Dedifferentiated amniotic fluid mesenchymal stem cell (primary cell): ENCODE data around the gene TXNDC16.
"Not testable (repeated sequence)": the region's sequence is repeated elsewhere in the genome, so short reads cannot be mapped to it uniquely, and the experiment has no call there.

Experiments used
- DNase-seq: peaks from one replicate; pipeline ENCODE4 v3.0.0-alpha.2; 2016; ENCODE audit errors: extremely low spot score

The TXNDC16 gene

DNA sequence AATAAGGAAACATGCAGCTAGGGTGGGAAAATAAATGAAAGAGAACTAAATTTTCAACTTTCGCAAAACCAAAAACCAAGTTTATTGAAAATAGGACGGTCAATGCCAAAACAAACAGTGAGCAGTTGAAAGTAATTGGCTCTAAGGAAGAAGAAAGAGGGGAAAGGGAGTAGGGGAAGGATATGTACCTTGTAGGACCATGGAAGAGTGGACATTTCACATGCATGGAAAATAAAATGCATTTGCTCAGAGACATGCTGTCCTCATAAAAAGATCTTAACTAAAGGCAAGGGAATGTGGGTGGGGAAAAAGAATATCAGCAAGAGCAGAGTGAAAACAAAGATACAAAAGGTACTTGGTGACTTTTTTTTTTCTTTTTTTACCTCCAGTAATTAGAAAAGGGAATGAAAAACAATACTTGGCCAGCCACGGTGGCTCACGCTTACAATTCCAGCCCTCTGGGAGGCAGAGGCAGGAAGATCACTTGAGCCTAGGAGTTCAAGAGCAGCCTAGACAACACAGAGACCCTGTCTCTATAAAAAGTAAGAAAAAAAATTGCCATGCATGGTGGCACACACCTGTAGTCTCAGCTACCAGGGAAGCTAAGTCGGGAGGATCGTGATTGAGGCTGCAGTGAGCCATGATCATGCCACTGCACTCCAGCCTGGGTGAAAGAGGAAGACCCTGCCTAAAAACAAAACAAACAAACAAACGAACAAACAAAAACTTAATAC is 6.6 kb downstream of the TXNDC16 start:
- DNase-seq = no peak

DNA sequence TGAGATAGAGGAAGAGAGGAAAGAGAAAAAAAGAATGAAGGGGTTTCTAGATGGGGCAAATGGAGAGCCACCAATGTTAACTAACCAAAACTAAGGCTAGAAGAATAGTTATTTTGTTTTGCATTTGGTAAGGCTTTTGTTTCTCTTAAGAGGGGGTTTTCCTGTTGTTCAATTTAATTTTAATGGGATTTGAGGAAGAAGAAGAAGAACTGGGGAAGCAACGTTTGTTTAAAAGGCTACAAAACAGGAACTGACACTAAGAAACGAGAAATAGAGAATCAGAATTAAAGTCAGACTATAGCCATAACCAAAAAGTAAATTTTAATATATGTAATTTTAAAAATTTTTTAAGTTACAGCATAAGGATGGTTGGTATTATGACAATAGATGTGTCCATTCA is 13.7 kb downstream of the TXNDC16 start:
- DNase-seq = no peak

DNA sequence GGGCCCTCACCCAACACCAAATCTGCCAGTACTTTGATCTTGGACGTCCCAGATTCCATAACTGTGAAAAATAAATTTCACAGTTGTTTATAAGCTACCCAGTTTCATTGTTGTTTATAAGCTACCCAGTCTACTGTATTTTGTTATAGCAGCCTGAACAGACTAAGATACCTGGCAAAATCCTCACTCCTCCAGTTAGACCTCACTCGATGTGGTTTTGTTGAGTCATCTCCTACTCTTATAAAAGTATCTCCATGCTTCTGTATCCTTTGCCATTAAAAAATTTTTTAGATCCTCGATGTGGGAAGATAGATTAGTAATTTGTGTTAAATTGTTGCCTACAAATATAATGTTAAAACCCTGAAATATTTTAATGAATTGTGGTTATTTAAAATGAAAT is 16.0 kb downstream of the TXNDC16 start:
- DNase-seq = no peak

DNA sequence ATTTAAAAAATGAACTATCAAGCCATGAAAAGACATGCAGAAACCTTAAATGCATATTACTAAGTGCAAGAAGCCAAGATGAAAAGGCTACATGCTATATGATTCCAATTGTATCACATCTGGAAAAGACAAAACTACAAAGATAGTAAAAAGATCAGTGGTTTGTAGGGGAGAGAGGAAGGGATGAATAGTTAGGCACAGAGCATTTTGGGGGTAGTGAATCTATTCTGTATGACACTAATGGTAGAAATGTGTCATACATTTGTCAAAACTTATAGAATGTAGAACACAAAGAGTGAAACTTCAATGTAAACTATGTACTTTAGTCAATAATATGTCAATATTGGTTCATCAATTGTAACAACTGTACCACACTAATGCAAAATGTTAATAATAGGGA is 20.8 kb downstream of the TXNDC16 start:
- no peak for DNase-seq

DNA sequence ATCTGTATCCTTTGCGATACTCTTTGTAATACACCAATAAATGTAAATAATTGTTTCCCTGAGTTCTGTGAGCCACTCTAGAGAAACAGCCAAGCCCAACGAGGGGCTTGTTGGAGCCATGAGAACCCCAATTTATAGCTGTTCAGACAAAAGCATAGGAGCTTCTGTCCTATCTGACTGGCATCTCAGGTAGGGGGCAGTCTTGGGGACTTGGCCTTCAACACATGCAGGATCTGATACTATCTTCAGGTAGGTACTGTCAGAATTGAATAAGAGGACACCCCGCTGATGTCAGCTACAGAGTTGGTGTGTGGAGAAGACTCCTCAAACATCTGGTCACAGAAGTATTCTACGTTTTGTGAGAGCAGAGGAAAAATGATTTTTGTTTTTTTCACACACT is 25.3 kb downstream of the TXNDC16 start:
- DNase-seq = no peak

DNA sequence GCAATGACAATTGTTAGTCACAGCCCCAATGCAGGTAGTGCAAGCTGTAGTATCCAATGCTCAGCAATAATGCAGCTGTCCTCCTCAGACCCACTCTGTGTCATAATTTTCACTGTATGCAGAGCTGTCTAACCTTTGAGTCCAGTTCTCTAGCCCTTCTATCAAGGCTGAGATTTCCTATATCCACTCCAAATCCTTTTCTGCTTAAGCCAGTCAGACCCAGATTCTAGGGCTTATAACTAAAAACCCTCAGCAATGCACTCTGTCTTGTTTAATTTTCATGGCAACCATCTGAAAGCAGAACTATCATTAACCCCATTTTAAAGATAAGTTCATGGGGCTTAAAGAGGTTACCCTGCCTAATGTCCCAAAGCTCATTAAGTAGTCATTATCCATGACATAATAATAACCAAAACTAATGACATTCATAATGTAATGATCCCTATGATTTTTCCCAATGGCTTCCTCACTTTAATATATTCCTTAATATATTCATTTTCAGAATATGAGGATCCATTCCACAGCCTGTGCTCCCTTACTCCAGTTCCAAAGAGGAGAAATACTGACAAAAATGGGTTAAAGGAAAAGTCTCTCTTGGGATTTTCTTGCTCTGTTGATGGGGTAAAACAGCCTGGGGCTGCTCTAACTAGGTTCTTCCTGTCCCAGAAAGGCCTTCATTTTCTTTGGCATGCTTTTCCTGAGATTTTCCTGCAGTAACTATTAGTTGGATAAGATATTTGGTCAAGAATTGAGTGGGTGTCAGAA is 29.5 kb downstream of the TXNDC16 start:
- DNase-seq = no peak

DNA sequence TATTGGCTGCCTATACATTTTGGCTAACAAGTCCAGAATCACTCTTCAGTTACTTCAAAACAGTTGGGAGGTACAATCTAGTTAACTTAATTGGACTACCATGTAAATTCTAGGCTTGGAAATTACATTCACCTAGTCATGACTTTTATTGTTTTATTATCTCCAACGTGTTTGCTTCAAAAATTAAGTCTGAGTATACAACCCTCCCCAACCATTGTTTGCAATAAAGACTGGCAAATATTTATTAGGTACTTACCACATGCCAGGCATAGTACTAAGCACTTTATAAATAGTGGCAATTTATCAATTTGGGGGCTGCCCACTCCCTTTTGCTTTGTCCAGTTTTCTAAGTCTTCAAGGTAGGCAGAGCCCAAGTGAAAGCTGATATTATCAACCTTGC is 30.3 kb downstream of the TXNDC16 start:
- no peak for DNase-seq

DNA sequence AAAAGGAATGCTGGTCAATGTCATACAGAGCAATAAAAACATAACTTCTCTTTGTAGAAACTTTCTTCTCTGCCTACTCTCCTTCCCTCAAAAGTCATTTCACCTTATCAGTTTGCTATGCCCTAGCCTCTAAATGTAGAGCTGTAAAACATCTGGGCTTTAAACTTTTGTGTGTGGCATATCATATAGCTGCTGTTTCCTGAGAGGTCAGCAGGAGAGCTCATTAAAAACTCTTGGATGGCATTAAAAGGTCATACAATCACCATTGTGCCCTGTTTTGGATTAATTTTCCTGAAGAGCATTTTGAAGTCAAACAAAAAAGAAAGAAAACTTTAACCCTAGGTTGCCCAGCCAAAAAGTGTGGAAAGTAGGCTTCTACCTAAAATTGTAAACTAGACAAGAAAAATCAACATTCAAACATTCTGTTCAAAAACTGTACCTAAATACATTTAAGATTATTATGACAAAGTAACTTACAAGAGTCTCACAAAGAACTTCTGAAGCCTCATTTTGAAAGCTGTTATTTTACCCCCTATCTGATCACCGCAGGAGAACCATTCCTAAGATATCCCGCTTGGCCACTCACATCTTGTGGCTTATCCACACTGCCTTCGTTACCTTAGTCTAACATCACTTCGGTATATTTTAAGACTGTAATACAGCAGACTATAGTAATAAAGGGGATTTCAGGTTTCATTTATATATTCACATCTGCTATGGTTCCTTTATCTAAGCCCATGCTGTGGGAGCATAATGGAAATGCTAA is 38.1 kb downstream of the TXNDC16 start:
- no peak for DNase-seq

DNA sequence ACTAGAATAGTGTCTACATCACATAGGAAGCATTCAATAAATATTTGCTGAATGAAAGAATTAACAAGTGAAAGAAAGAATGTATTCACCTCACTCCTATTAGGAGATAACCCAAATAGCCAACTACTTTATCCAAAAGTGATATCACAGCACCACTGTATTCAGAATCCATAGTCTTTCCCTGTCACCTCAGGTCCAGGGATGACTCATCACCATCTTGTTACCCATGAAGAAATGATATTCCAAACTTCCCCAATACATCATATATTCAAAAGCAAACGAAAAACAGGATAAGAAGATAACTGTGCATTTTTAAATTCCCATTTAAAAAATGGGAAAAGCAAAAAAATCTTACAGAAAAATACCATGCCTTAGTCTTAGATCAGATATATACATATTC is 39.1 kb downstream of the TXNDC16 start:
- DNase-seq = no peak

DNA sequence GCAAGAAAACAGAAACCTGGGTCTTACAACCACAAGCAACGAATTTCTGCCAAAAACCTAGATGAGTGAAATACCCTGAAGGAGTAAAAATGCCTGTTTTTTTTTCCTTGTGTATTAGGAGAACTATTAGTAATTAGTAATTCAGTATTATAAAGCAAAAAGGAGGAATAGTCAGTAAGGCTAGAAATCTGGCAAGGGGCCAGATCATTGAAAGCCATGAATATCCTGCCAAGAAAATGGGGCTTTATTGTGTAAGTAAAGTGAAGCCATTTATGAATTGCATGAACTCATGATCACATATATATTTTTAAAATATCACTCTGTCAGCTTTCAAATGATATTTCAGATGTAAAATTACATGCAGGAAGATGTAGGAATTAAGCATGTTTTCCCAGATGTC is 57.9 kb downstream of the TXNDC16 start:
- no peak for DNase-seq

DNA sequence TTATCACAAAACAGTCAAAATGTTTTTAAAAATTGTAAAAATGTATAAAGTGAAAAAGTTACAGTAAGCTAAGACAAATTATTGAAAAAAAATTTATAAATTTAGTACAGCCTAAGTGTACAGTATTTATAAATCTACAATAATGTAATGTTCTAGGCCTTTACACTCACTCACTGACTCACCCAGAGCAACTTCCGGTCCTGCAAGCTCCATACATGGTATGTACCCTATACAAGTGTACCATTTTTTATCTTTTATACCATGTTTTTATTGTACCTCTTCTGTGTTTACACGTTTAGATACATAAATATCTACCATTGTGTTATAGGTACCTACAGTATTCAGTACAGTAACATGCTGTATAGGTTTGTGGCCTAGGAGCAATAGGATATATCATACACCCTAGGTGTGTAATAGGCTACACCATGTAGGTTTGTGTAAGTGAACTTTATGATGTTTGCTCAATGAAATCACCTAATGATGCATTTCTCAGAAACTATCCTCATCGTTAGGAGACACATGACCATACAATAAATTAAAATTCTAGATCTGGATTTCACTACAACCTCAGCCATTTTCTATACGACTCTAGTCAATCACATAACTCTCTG is 66.8 kb downstream of the TXNDC16 start:
- no peak for DNase-seq

DNA sequence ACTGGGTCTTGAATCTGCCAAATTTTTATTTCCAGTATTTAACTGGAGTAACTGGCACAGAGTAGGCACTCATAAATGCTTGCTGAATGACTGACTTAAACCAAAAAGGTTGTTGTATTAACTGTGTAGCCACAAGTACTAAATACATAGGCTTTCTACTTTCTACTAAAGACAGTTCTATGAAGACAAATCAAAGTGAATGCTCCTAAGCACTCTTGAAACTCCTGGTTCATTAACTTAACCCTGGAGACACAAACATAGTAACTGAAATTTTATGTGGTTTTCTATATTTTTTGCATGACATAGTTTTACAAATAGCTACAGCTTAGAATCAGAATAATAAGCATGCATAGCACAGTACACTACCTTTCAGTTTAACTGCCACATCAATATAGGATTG is 70.4 kb downstream of the TXNDC16 start:
- no peak for DNase-seq

DNA sequence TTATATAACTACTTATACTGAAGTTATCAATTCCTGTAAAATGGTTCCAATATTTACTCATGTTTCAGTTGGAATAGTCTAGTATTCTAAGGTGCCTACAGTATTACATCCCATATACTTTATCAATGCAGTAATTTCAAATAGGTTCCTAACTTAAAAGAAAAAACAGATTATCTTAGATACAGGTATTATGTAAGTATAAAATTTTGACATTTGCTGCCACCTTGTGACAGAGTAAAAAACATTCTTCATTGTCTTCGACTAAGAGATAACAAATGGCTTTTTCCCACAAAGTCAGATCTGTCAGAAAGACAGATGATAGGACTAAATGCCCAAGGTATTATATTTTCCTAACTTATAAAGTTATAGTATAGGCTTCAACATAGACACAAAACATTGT is 78.7 kb downstream of the TXNDC16 start:
- DNase-seq = peak; percentile 44

DNA sequence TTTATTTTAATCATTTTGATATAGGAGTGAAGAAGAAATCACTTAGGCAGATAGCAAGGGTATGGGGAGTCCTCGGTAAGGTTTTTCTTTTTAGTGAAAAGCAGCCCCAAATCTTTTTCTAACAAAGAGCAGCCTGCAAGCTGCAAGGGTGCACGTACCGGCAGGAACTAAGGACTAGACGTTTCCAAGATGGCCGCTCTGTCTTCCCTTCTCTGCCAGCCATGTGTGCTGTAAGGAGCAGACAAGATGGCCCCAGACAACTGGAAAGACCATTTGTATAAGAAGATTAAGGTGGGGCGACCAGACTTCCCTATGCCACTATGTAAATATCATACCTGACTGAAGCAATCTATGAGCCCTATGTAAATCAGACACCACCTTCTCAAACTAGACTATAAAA is 79.6 kb downstream of the TXNDC16 start:
- DNase-seq = no peak

DNA sequence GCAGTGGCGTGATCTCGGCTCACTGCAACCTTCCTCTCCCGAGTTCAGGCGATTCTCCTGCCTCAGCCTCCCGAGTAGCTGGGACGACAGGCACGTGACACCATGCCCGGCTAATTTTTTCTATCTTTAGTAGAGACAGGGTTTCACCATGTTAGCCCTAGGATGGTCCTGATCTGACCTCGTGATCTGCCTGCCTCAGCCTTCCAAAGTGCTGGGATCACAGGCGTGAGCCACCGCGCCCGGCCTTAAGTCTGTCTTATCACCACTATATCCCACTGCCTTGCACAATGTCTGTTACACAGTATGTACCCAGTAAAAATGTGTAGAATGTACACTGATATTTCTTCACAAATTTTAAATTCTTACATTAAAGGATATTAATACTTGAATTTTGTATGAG is 80.1 kb downstream of the TXNDC16 start:
- DNase-seq = not testable (repeated sequence)

DNA sequence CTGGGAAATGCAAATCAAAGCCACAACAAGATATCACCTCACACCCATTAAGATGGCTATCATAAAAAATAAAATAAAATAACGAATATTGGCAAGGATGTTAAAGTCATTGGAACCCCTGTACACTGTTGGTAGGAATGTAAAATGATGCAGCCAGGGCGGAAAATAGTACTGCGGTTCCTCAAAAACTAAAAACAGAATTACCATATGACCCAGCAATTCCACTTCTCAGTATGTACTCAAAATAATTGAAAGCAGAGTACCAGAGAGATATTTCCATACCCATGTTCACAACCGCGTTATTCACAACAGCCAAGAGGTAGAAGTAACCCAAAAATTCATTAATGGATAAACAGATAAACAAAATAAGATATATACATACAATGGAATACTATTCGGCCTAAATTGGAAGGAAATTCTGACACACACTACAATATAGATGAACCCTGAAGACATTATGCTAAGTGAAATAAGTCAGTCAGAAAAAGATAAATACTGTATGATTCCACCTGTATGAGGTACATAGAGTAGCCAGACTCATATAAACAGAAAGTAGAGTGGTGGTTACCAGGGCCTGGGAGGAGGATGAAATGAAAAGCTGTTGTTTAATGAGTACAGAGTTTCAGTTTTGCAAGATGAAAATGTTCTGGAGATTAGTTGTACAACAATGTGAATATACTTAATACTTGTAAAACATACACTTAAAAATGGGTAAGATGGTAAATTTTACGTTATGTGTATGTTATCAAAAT is 84.6 kb downstream of the TXNDC16 start:
- no peak for DNase-seq

DNA sequence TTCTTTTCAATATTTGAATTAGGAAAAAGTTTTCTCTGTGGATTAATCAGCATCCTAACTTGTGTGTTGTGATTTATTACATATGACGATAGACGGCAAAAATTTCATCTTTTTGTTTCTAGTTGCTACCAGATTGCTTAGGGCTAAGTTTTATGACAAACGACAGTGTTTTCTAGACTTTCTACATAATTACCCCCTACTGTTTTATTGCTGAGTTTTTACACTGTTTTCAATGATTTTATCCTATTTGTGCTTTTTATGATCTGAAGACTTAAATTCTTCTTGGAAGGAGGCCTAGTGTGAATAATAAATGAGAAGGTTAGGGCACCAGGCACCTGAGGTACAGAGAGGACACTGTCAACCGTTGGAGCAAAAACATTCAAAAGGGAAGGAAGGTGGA is 88.1 kb downstream of the TXNDC16 start:
- DNase-seq = no peak

DNA sequence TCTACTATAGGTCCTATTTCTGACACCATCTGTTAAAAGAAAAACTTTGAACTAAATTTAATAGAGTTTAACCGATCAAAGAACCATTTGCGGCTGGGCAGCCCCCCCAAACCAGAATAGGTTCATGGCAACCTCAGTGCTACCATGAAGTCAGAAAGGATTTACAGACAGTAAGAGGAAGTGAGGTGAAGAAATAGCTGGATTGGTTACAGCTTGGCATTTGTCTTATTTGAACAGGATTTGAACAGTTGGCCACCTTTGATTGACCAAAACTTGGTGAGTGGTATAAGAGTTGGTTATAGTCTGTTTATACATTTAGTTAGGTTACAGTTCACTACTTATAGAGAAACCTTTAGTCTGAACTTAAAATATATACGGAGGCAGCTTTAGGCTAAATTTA is 88.9 kb downstream of the TXNDC16 start:
- no peak for DNase-seq

DNA sequence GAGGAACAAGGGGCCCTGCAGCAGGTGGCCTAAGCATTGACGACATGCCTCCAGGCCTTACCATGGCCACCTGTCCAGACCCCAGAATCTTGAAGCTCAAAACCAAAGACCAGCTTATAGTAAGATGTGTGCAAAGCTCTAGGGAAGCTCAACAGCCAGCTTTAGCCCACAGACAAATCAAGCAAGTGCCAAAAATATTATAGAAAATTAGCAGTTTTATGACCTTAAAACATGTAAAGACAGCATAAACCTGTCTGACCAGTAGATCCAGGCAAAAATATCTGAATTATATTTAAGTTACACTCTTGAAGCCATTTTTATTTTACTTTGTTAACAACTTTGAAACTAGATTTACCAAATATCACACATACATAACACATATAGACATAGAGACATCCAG is 90.6 kb downstream of the TXNDC16 start:
- no peak for DNase-seq

DNA sequence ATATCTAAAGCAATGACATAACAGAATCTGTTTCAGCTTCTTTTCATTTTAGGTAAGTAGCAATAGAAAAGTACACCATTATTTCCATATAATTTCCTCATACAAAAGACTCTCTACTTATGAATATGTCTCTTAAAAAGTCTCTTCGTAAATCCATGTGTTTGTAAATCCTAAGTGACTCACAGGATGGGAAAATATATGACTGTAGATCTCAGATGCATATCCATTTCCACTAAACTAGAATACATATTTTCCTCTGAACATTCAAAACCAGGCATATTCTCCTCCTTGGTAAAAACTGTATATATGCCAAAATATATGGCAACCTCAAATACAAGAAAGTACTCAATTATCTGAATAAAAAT is 93.6 kb downstream of the TXNDC16 start:
- DNase-seq = peak; percentile 51

DNA sequence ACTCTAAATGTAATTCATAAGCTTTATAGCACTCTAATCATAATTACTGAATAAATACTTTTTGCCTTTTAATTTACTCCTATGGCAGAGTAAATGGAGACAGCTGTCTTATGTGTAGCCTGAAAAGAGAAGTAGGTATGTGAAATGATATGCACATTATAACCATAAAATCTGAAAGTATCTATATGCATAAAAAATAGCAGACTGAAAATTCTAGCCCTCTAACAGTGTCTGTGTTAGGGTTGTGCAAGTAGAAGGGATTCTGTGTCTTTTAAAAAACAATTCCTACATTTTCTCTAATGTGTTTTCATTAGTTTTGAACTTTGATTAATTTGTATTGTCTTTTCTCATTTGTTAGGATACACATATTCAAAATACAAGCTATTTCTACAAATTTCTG is 94.9 kb downstream of the TXNDC16 start:
- no peak for DNase-seq
